ENCODE data around the gene SLC16A10. TPM values are rescaled to one million over a fixed set of nuclear protein-coding genes. Genes with fewer than 3 reads are reported as not detected.

The SLC16A10 gene
- total RNA-seq, 4 donors from 2014 or later = 18.7 to 35.8 (median 22.1) TPM

GRCh38 chr6:111239461-111239860 lies 152.2 kb downstream of the SLC16A10 start:
- no peaks in the 10 kb centered on the region for H3K27me3 ChIP-seq
- DNase-seq = no peak
- 72 to 79% methylated on average over 4 of the region's 4 CpGs for whole genome bisulfite sequencing, 2 donors
- no peaks in the 10 kb centered on the region for H3K9me3 ChIP-seq
- no peaks in the 10 kb centered on the region for H3K36me3 ChIP-seq
- intact Hi-C loops (cut with DNase I) = no loop called here
- H3K27ac ChIP-seq = no peak overlapping the region
- H3K4me1 ChIP-seq = no peaks in the 10 kb centered on the region
- TF ChIP-seq POLR2A (IDR thresholded peaks at IDR 0.05) (no peak), CTCF (IDR thresholded peaks at IDR 0.05) (no peak)
- no peak overlapping the region for H3K4me3 ChIP-seq (replicated peaks in 1 of 3)

GRCh38 chr6:111242452-111242851 lies 155.1 kb downstream of the SLC16A10 start:
- 87 to 93% methylated on average over 5 of the region's 5 CpGs for WGBS, 2 donors
- Histone ChIP-seq H3K4me1 (no peaks in the 10 kb centered on the region), H3K4me3 (replicated peaks in 1 of 3) (no peak overlapping the region), H3K9me3 (no peaks in the 10 kb centered on the region), H3K27me3 (no peaks in the 10 kb centered on the region), H3K36me3 (no peaks in the 10 kb centered on the region), H3K27ac (no peak overlapping the region)
- intact Hi-C loops (cut with DNase I) = no loop called here
- no peak for DNase-seq
- TF ChIP-seq POLR2A (IDR thresholded peaks at IDR 0.05) = no peak
- no peak for TF ChIP-seq CTCF (IDR thresholded peaks at IDR 0.05)

- TF ChIP-seq POLR2A (IDR thresholded peaks at IDR 0.05) = no peak
- TF ChIP-seq CTCF (IDR thresholded peaks at IDR 0.05) = no peak
- no peaks in the 10 kb centered on the region for H3K36me3 ChIP-seq
- no peaks in the 10 kb centered on the region for H3K4me1 ChIP-seq
- no peak for DNase-seq
- H3K9me3 ChIP-seq = no peaks in the 10 kb centered on the region
- no peak overlapping the region for H3K4me3 ChIP-seq (replicated peaks in 1 of 3)
- intact Hi-C loops (cut with DNase I) = no loop called here
- WGBS, 2 donors = 88 to 97% methylated on average over 4 of the region's 4 CpGs
- H3K27ac ChIP-seq = no peak overlapping the region
- no peaks in the 10 kb centered on the region for H3K27me3 ChIP-seq
These were observed 155.8 kb downstream of the SLC16A10 start for GRCh38 chr6:111243095-111243494.

- DNase-seq = no peak
- Histone ChIP-seq H3K4me3 (replicated peaks in 1 of 3) (no peak overlapping the region), H3K36me3 (no peaks in the 10 kb centered on the region), H3K27me3 (no peaks in the 10 kb centered on the region), H3K27ac (no peak overlapping the region), H3K9me3 (no peaks in the 10 kb centered on the region), H3K4me1 (no peaks in the 10 kb centered on the region)
- intact Hi-C loops (cut with DNase I) = no loop called here
- TF ChIP-seq CTCF (IDR thresholded peaks at IDR 0.05) = no peak
These were observed 161.5 kb downstream of the SLC16A10 start for GRCh38 chr6:111248789-111249188.

GRCh38 chr6:111250791-111251354 lies 163.6 kb downstream of the SLC16A10 start:
- Histone ChIP-seq H3K4me1 (no peaks in the 10 kb centered on the region), H3K27me3 (no peaks in the 10 kb centered on the region), H3K4me3 (replicated peaks in 1 of 3) (no peak overlapping the region), H3K27ac (no peak overlapping the region), H3K36me3 (no peaks in the 10 kb centered on the region), H3K9me3 (no peaks in the 10 kb centered on the region)
- WGBS, 2 donors = 77 to 82% methylated on average over 4 of the region's 4 CpGs
- TF ChIP-seq POLR2A (IDR thresholded peaks at IDR 0.05) = no peak
- no peak for TF ChIP-seq CTCF (IDR thresholded peaks at IDR 0.05)
- intact Hi-C loops (cut with DNase I) = loop anchor here (10.0 kb wide), 1 partner anchor 394 kb away; no protein-coding TSS in a partner anchor
- DNase-seq = no peak

Measured in thyroid gland (tissue), 4 donors.